ENCODE results near the gene CCDC188.

DNA sequence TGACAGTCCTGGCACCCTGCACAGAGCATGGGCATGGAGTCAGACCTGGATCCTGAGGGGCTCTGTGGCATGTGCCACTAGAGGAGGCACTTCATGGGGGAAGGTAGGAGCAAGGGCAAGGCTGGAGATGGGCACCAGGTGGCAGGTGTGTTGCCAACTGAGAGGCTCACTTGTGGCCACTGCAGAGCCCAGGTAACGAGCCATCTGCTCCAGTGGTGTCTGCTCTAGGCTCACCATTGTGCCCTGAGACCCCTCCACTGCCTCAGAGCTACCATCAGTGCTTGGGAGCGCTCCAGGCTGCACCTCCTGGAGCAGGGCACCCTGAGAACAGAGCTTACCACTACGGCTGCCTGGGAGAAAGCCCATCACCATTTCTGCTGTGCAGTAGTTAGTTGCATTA, 20.5 kb downstream of the CCDC188 start:
- TF ChIP-seq, protein P1, sequence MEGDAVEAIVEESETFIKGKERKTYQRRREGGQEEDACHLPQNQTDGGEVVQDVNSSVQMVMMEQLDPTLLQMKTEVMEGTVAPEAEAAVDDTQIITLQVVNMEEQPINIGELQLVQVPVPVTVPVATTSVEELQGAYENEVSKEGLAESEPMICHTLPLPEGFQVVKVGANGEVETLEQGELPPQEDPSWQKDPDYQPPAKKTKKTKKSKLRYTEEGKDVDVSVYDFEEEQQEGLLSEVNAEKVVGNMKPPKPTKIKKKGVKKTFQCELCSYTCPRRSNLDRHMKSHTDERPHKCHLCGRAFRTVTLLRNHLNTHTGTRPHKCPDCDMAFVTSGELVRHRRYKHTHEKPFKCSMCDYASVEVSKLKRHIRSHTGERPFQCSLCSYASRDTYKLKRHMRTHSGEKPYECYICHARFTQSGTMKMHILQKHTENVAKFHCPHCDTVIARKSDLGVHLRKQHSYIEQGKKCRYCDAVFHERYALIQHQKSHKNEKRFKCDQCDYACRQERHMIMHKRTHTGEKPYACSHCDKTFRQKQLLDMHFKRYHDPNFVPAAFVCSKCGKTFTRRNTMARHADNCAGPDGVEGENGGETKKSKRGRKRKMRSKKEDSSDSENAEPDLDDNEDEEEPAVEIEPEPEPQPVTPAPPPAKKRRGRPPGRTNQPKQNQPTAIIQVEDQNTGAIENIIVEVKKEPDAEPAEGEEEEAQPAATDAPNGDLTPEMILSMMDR (IDR thresholded peaks at IDR 0.05) = no peak
- no peak for TF ChIP-seq POLR2A (IDR thresholded peaks at IDR 0.05)

All from adrenal gland (tissue), 5 donors.